Activated T-helper 17 cell treated with anti-CD3 and anti-CD28 coated beads, Interleukin-2, amount 50 U/mL, for 72 hours (primary cell): Measurements from ENCODE around the gene HOXB2. TPM values are rescaled to one million over a fixed set of nuclear protein-coding genes. Genes with fewer than 3 reads are reported as not detected.

Experiments used
- ATAC-seq: fragments of 150-1000 bp; cut with Tn5 transposase; replicated peaks from 2 replicates; pipeline ENCODE4 v1.10.0; 2021; ENCODE audit warnings: mild to moderate bottlenecking, moderate library complexity
- H3K27ac Mint-ChIP-seq: one replicate; pipeline ENCODE4 v1.8.0; 2022; ENCODE audit warnings: mixed read lengths
- H3K27me3 Mint-ChIP-seq: one replicate; pipeline ENCODE4 v1.8.0; 2022; ENCODE audit warnings: mixed read lengths
- H3K36me3 Mint-ChIP-seq: one replicate; pipeline ENCODE4 v1.8.0; 2022; ENCODE audit warnings: low read depth, mild to moderate bottlenecking, mixed read lengths
- H3K4me1 Mint-ChIP-seq: one replicate; pipeline ENCODE4 v1.8.0; 2022; ENCODE audit warnings: mixed read lengths
- H3K4me3 Mint-ChIP-seq: one replicate; pipeline ENCODE4 v1.8.0; 2022; ENCODE audit warnings: mild to moderate bottlenecking, mixed read lengths
- H3K9me3 Mint-ChIP-seq: one replicate; pipeline ENCODE4 v1.8.0; 2022; ENCODE audit warnings: mixed read lengths
- total RNA-seq, 2 donors: library from RNA; stranded (reverse); gene quantifications; one replicate each; pipeline ENCODE4 v1.2.3, GENCODE V29; 2022

Gene HOXB2
- total RNA-seq, 2 donors from 2014 or later: 2.0 to 15.3 TPM

GRCh38 chr17:48574505-48575065, 29.7 kb upstream of the HOXB2 start:
- no peak overlapping the region for H3K27ac Mint-ChIP-seq
- H3K27me3 Mint-ChIP-seq: peaks cover 8% of the 10 kb centered on the region

GRCh38 chr17:48571826-48572417, 27.0 kb upstream of the HOXB2 start:
- no peak for ATAC-seq
- Mint-ChIP-seq H3K36me3 (no peaks in the 10 kb centered on the region), H3K27ac (no peak overlapping the region), H3K27me3 (peaks cover 7% of the 10 kb centered on the region), H3K9me3 (no peaks in the 10 kb centered on the region), H3K4me1 (no peaks in the 10 kb centered on the region), H3K4me3 (no peak overlapping the region)

More at GRCh38 chr17:48574505-48575065, 29.7 kb upstream of the HOXB2 start:
- H3K4me3 Mint-ChIP-seq: no peak overlapping the region
- H3K4me1 Mint-ChIP-seq: peaks cover 4% of the 10 kb centered on the region
- H3K36me3 Mint-ChIP-seq: no peaks in the 10 kb centered on the region
- ATAC-seq: no peak
- H3K9me3 Mint-ChIP-seq: no peaks in the 10 kb centered on the region

DNA sequence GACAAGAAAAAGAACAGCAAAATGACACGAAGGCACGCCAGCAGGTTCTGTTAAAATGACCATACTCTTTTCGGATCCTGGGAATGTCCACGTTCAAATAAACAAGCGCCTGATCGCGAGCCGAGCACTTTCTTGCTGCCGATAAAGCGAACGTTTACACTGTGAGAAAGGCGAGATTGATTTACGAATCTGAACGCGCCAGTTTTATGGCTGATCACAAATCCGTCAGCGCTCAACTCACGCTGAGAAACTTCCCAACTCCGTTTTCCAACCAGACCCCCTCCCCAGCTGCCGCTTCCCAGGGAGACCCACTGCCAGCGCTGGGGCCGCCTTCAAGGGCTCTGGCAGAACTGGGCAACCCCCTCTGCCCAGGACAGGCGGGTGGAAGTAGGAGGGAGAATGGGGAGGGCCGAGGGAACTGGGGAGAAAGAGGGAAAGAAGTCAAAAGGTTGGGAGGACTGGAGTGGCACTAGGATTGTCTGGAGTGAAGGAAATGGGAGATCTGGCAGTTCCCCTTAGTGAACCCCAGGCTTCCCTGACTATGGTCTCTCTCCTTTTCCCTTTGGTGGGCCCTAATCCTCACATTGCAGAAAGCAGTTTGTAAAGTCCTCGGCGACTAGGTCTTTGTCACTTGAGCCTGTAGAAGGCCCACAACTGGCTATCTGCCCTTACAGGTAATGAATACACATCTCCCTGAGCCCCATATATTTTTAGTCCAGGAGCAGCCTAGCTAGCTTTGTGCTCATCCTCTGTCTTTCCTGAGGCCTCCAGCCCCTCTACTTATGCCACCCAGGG, 26.3 kb upstream of the HOXB2 start:
- H3K36me3 Mint-ChIP-seq: no peaks in the 10 kb centered on the region
- H3K27ac Mint-ChIP-seq: no peak overlapping the region
- no peaks in the 10 kb centered on the region for H3K9me3 Mint-ChIP-seq
- peaks cover 7% of the 10 kb centered on the region for H3K27me3 Mint-ChIP-seq
- H3K4me1 Mint-ChIP-seq: no peaks in the 10 kb centered on the region
- ATAC-seq: no peak
- H3K4me3 Mint-ChIP-seq: no peak overlapping the region

DNA sequence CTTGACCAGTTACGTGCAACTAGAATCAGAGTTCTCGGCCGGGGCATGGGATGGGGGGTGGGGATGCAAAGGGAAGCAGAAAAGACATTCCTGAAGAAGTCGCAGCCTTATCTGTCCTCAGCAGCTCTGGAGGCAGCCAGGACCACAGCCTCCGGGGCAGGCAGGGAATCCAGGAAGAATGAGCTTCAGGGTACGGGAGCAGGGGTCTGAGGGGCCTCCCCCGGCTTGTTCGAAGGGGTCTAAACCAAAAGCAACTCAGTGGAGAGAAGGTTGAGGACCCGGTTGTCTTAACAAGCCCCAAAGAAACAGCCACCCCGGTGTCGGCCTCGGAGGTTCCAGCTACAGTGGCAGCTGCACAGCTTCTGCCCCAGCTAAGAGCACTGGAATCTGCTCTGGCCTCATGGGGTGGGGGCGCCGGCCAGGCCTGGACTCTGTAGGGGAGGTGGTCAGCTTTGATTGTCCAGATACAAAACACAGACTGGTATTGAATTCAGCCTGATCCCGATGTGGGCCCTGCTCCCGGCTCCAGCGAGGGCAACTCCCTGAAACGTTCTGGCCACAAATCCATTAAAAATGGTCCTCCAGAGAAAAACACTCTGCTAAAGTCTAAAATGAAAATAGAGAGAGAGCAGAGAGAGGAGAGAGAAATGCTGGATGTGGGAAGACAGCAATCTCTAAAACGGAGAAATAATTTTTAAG, 25.6 kb upstream of the HOXB2 start:
- H3K27me3 Mint-ChIP-seq: peaks cover 7% of the 10 kb centered on the region
- H3K4me1 Mint-ChIP-seq: no peaks in the 10 kb centered on the region
- no peaks in the 10 kb centered on the region for H3K9me3 Mint-ChIP-seq
- no peak overlapping the region for H3K4me3 Mint-ChIP-seq
- H3K27ac Mint-ChIP-seq: no peak overlapping the region
- ATAC-seq: no peak
- H3K36me3 Mint-ChIP-seq: no peaks in the 10 kb centered on the region

GRCh38 chr17:48569674-48570324, 24.9 kb upstream of the HOXB2 start:
- H3K4me1 Mint-ChIP-seq: no peaks in the 10 kb centered on the region
- no peak overlapping the region for H3K27ac Mint-ChIP-seq
- peaks cover 7% of the 10 kb centered on the region for H3K27me3 Mint-ChIP-seq
- H3K36me3 Mint-ChIP-seq: no peaks in the 10 kb centered on the region
- no peak overlapping the region for H3K4me3 Mint-ChIP-seq
- no peaks in the 10 kb centered on the region for H3K9me3 Mint-ChIP-seq
- ATAC-seq: no peak

DNA sequence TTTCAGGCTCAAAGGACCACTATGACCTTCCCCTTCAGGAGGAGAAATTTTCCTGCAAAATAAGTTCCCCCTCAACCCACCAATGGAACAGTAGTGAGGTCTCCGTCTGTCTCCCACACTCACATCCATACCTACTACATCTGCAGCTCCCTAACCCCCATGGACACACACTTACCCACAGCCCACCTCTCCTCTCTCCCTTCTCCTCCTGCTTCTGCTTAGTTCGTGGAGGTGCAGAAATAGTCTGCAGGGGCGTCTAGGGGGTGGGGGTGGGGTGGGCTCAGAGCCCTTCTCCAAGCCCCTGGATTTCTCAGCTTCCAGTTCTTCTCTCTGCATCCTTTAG, 24.3 kb upstream of the HOXB2 start:
- Mint-ChIP-seq H3K9me3 (no peaks in the 10 kb centered on the region), H3K4me1 (no peaks in the 10 kb centered on the region), H3K4me3 (no peak overlapping the region), H3K27ac (no peak overlapping the region), H3K27me3 (peaks cover 7% of the 10 kb centered on the region), H3K36me3 (no peaks in the 10 kb centered on the region)
- ATAC-seq: no peak

DNA sequence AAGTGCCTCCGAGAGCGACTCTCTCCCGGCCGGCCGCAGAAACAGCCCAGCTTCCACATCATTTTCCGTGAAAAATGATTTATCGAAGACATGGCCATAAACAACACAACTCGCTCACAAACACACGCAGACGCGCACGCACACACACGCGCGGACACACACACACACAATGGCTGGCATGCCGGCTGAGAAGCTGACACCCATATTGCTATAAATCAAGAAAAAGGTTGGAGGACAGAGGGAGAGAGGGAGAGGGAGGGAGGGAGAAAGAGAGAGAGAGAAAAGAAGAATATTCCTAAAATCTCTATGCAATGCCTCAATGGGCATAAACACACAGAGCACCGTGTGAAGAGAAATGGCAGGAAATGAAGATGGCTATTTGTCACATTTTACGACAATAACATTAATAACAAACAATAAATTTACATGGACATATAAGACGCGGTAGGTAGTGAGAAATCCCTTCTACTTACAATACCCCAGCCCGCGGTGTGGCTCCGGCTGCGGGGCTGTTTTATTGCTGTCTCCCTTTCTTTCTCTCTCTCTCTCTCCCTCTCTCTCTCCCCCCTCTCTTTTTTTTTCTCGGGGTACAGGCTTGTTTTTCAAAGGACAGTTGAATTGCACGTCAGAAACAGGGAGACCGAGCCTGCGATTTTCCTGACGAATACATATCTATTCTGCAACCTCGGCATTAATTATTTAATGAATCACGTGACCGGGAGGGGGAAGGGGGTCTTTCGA, 23.8 kb upstream of the HOXB2 start:
- no peak overlapping the region for H3K4me3 Mint-ChIP-seq
- no peak overlapping the region for H3K27ac Mint-ChIP-seq
- H3K27me3 Mint-ChIP-seq: peaks cover 7% of the 10 kb centered on the region
- no peaks in the 10 kb centered on the region for H3K4me1 Mint-ChIP-seq
- ATAC-seq: no peak
- H3K36me3 Mint-ChIP-seq: no peaks in the 10 kb centered on the region
- H3K9me3 Mint-ChIP-seq: no peaks in the 10 kb centered on the region

DNA sequence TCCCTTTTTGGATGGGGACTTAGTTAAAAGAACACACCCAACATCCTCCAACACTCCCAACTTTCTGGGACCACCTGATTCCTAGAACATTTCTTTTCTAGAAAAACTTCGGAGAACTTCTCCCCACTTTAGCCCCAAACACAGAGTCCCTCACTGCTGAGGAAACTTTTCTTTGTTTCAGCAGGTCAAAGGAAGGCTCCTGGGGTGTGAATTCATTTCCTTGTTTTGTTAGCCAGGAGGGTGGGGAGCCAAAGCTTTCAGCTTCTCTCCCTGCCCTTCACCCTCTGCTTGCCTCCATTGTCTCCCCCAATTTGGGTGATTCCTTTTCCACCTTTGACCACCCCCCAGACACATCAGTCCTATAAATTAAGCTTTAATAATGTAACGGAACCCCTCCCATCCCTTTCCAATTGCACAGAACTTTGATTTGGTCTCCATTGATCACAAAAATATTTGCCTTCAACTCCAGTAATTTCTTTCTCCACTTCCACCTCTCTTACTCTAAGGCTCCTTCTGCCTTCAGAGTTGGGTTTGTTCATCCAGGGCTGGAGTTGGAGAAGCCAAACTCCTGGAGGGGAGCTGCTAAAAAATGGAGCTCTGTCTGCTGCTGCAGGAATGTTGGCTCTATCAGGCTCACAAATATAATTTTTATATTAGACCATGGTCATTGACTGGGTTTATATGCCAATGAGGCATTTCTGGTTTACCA, 22.9 kb upstream of the HOXB2 start:
- no peaks in the 10 kb centered on the region for H3K36me3 Mint-ChIP-seq
- no peaks in the 10 kb centered on the region for H3K9me3 Mint-ChIP-seq
- H3K4me3 Mint-ChIP-seq: no peak overlapping the region
- ATAC-seq: no peak
- H3K4me1 Mint-ChIP-seq: no peaks in the 10 kb centered on the region
- no peak overlapping the region for H3K27ac Mint-ChIP-seq
- H3K27me3 Mint-ChIP-seq: peaks cover 7% of the 10 kb centered on the region

- ATAC-seq: no peak
- Mint-ChIP-seq H3K4me3 (no peak overlapping the region), H3K9me3 (no peaks in the 10 kb centered on the region)
Measured at GRCh38 chr17:48567209-48567608, 22.3 kb upstream of the HOXB2 start.

GRCh38 chr17:48566717-48567116, 21.8 kb upstream of the HOXB2 start:
- H3K27ac Mint-ChIP-seq: no peak overlapping the region
- no peaks in the 10 kb centered on the region for H3K36me3 Mint-ChIP-seq
- H3K4me1 Mint-ChIP-seq: no peaks in the 10 kb centered on the region
- no peak overlapping the region for H3K4me3 Mint-ChIP-seq
- no peak for ATAC-seq
- peaks cover 7% of the 10 kb centered on the region for H3K27me3 Mint-ChIP-seq
- no peaks in the 10 kb centered on the region for H3K9me3 Mint-ChIP-seq

More at GRCh38 chr17:48567209-48567608, 22.3 kb upstream of the HOXB2 start:
- H3K27ac Mint-ChIP-seq: no peak overlapping the region
- H3K36me3 Mint-ChIP-seq: no peaks in the 10 kb centered on the region
- H3K4me1 Mint-ChIP-seq: no peaks in the 10 kb centered on the region
- H3K27me3 Mint-ChIP-seq: peaks cover 7% of the 10 kb centered on the region

GRCh38 chr17:48565925-48566710, 21.2 kb upstream of the HOXB2 start:
- no peak overlapping the region for H3K27ac Mint-ChIP-seq
- no peak overlapping the region for H3K4me3 Mint-ChIP-seq
- H3K27me3 Mint-ChIP-seq: peaks cover 7% of the 10 kb centered on the region
- ATAC-seq: no peak
- H3K9me3 Mint-ChIP-seq: no peaks in the 10 kb centered on the region
- no peaks in the 10 kb centered on the region for H3K4me1 Mint-ChIP-seq
- no peaks in the 10 kb centered on the region for H3K36me3 Mint-ChIP-seq

DNA sequence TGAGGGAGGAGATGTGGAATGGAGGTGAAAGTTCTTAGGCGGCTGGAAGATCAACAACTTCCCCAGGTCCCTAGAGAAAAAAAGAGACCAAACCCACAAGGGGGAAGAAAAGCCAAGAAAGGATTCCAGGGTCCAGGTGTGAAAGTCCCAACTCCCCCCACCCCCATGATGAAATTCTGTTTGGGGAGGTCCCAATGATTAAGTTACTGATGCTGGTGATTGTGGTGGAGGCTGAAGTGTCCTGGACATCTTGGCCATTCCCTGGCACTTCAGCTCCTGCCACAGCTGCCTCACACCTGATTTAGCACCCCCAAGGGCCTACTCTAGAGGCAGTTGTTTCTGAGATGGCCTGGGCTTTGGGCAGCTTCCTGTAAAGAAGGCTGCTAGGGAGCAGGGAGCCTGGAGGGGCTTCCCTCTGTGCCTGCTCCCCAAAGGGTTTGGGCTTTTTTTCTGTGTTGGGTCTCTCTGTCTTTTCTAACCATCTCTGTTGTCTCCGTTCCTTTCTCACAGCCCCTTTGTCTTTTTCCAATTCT, 20.2 kb upstream of the HOXB2 start:
- H3K9me3 Mint-ChIP-seq: no peaks in the 10 kb centered on the region
- no peaks in the 10 kb centered on the region for H3K4me1 Mint-ChIP-seq
- H3K4me3 Mint-ChIP-seq: no peak overlapping the region
- no peak overlapping the region for H3K27ac Mint-ChIP-seq
- peaks cover 7% of the 10 kb centered on the region for H3K27me3 Mint-ChIP-seq
- no peak for ATAC-seq
- no peaks in the 10 kb centered on the region for H3K36me3 Mint-ChIP-seq
